ENCODE results near the gene CD164L2. TPM values are rescaled to one million over a fixed set of nuclear protein-coding genes. Genes with fewer than 3 reads are reported as not detected.

Gene CD164L2
- total RNA-seq, 4 donors from 2014 or later: not detected

DNA sequence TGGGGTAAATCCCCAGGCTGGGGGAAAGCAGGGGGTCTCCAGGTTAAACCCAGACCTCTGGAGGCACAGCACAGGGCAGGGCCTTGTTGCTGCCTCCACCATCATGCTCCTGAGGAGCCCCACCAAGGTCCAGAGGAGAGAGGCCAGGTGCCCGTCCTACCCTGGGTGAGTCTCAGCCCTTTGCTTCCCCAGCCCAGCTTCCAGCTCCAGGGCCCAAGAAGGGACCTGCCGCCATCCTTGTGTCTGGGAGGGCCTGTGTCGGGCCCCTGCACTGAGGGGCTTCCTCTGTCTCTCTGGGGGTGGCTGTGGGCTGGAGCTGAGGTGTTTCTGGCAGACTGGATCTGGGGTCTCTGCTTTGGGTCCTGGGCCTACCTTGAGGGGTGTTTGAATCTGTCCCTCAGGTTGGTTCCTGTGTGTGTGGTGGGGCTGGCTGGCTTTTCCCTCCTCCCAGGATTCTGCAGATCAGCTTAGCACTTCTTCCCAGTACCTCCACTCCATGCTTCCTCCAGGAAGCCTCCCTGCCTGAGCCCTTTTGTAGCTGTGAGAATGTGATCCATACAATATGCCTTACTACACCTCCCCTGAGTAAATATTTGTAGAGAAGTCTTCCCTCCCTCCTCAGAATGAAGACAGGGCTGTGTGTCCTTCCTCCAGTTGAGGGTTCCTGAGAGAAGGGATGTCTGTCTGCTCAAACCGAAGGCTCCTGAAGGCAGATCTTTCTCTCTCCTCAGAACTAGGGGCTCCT lies 15.4 kb upstream of the CD164L2 start:
- DNase-seq (ENCODE audit: extremely low spot score): no peak
- Histone ChIP-seq H3K9me3 (no peaks in the 10 kb centered on the region), H3K27ac (replicated peaks in 1 of 4) (no peak overlapping the region), H3K27me3 (no peaks in the 10 kb centered on the region), H3K4me1 (peaks cover 59 to 71% (median 64%) of the 10 kb centered on the region in 4 donors), H3K36me3 (no peaks in the 10 kb centered on the region), H3K4me3 (no peak overlapping the region)
- TF ChIP-seq POLR2A (IDR thresholded peaks at IDR 0.05; ENCODE audit: low read depth) (no peak), POLR2AphosphoS5 (IDR thresholded peaks at IDR 0.05) (peak in 1 of 2 donors; percentile 7), EP300 (IDR thresholded peaks at IDR 0.05) (no peak)
- intact Hi-C loops (cut with DNase I): no loop called here
- whole genome bisulfite sequencing: 38% methylated on average over 1 of the region's 4 CpGs

DNA sequence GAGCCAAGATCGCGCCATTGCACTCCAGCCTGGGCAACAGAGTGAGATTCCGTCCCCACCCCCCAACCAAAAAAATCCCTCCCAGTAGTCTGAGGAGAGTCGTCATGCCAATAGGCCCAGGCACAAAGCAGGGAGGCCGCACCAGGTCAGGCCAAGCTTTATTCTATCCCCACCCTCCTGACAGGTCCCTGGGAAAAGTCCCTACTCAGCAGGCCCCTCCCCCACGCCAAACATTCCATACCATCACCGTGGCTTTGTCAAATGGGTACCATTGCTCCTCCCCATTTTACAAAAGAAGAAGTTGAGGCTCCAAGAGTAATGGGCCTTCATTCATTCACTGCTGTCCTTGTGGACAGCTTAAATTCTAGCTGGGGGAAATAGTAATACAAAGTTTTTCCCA lies 14.6 kb upstream of the CD164L2 start:
- Histone ChIP-seq H3K9me3 (no peaks in the 10 kb centered on the region), H3K27me3 (no peaks in the 10 kb centered on the region), H3K4me3 (no peak overlapping the region), H3K4me1 (peaks cover 51 to 68% (median 59%) of the 10 kb centered on the region in 4 donors), H3K27ac (replicated peaks in 1 of 4) (no peak overlapping the region), H3K36me3 (no peaks in the 10 kb centered on the region)
- intact Hi-C loops (cut with DNase I): no loop called here
- 77% methylated on average over 7 of the region's 7 CpGs for WGBS
- TF ChIP-seq POLR2A (IDR thresholded peaks at IDR 0.05; ENCODE audit: low read depth) (no peak), EP300 (IDR thresholded peaks at IDR 0.05) (no peak), POLR2AphosphoS5 (IDR thresholded peaks at IDR 0.05) (no peak)
- TF ChIP-seq, protein P1, sequence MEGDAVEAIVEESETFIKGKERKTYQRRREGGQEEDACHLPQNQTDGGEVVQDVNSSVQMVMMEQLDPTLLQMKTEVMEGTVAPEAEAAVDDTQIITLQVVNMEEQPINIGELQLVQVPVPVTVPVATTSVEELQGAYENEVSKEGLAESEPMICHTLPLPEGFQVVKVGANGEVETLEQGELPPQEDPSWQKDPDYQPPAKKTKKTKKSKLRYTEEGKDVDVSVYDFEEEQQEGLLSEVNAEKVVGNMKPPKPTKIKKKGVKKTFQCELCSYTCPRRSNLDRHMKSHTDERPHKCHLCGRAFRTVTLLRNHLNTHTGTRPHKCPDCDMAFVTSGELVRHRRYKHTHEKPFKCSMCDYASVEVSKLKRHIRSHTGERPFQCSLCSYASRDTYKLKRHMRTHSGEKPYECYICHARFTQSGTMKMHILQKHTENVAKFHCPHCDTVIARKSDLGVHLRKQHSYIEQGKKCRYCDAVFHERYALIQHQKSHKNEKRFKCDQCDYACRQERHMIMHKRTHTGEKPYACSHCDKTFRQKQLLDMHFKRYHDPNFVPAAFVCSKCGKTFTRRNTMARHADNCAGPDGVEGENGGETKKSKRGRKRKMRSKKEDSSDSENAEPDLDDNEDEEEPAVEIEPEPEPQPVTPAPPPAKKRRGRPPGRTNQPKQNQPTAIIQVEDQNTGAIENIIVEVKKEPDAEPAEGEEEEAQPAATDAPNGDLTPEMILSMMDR (IDR thresholded peaks at IDR 0.05): no peak
- no peak for DNase-seq (ENCODE audit: extremely low spot score)

DNA sequence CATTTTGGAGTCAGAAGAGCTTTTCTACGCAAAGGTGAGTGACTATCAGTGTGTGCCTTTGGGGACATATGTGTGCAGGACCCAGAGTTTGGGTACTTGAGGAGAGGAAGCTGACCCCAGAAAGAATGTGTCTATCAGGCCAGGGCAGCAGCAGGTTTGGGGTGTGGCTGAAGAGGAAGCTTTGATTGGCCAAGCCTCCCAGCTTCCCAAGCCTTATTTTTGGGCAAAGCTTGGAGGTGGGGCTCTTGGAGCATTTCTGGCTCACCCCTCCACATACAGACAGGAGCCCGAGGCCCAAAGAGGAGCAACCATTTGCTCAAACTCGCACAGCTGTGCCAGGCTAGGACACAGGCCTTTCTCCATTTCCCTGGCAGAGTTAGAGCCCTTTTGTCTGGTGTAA lies 14.0 kb upstream of the CD164L2 start:
- Histone ChIP-seq H3K36me3 (no peaks in the 10 kb centered on the region), H3K4me1 (peaks cover 49 to 68% (median 59%) of the 10 kb centered on the region in 4 donors), H3K9me3 (no peaks in the 10 kb centered on the region), H3K27me3 (no peaks in the 10 kb centered on the region), H3K27ac (replicated peaks in 1 of 4) (no peak overlapping the region), H3K4me3 (no peak overlapping the region)
- intact Hi-C loops (cut with DNase I): no loop called here
- no peak for DNase-seq (ENCODE audit: extremely low spot score)
- no peak for TF ChIP-seq EP300 (IDR thresholded peaks at IDR 0.05)
- no peak for TF ChIP-seq POLR2A (IDR thresholded peaks at IDR 0.05; ENCODE audit: low read depth)
- no peak for TF ChIP-seq POLR2AphosphoS5 (IDR thresholded peaks at IDR 0.05)
- TF ChIP-seq, protein P1 (IDR thresholded peaks at IDR 0.05): no peak
- whole genome bisulfite sequencing: 85% methylated on average over 1 of the region's 3 CpGs

DNA sequence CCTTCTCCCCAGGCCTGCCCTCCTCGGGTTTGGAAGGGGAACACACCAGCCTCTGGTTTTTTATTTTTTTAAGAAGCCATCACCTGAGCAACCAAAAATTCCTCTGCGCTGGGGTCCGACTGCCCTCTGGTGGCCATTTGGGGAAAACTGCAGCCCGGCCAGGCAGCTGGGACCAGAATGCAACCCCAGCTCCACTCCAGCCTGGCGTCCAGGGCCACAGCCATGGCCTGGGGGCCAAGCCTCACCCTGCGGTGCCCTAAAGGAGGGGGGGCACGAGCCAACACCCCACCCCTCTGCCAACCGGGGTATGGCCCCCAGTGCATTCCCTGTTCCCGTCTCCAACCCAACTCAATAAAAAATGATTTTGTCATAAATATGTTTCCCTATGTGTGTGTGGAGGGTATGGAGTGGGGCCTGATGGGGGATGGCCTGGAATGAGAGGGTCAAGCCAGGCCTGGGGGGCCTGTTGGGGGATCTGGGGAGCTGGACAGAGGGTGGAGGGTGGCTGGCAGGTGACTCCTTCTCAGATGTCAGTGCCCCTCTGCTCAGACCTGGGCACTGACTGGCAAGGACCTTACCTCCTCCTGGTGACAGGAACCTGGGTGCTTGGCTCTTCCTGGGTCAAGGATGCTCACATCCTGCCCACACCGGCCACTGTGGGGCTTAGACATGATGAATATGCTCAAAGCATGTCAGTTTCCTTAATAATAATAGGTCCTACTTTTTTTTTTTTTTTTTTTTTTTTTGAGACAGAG lies 12.5 kb upstream of the CD164L2 start:
- intact Hi-C loops (cut with DNase I): loop anchor here (1.0 kb wide), 1 partner anchor 94 kb away; no protein-coding TSS in a partner anchor
- Histone ChIP-seq H3K9me3 (no peaks in the 10 kb centered on the region), H3K4me1 (peaks cover 49 to 68% (median 58%) of the 10 kb centered on the region in 4 donors), H3K4me3 (no peak overlapping the region), H3K27ac (replicated peaks in 1 of 4) (no peak overlapping the region), H3K27me3 (no peaks in the 10 kb centered on the region), H3K36me3 (no peaks in the 10 kb centered on the region)
- WGBS: 7% methylated on average over 10 of the region's 10 CpGs
- TF ChIP-seq, protein P1 (IDR thresholded peaks at IDR 0.05): peak; percentile 96 to 98 (median 97)
- TF ChIP-seq POLR2AphosphoS5 (IDR thresholded peaks at IDR 0.05) (peak in 1 of 2 donors; percentile 11), EP300 (IDR thresholded peaks at IDR 0.05) (no peak)
- DNase-seq (ENCODE audit: extremely low spot score): no peak

DNA sequence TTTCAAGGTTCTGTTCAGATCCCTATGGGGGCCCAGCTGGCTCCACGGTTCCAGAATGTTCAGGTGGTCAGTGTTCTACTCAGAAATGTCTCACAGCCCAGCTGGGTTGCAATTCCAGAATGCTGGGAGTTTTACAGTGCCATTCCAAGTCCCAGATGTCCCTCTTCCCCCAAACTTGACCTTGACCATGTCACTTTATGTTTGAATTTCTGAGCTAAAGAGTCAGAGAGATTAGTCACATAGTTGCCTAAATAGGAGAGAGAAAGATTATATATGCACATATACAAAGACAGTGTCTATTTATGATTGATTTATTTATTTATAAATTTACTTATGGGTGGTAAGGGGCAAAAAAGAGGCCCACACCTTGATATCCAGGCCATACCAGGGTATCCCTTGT lies 11.8 kb upstream of the CD164L2 start:
- Histone ChIP-seq H3K36me3 (no peaks in the 10 kb centered on the region), H3K9me3 (no peaks in the 10 kb centered on the region), H3K27me3 (no peaks in the 10 kb centered on the region), H3K4me1 (peaks cover 45 to 63% (median 51%) of the 10 kb centered on the region in 4 donors), H3K27ac (replicated peaks in 1 of 4) (no peak overlapping the region), H3K4me3 (no peak overlapping the region)
- intact Hi-C loops (cut with DNase I): loop anchor here (1.0 to 5.0 kb wide), 2 partner anchors 94 to 267 kb away; no protein-coding TSS in a partner anchor
- no peak for DNase-seq (ENCODE audit: extremely low spot score)
- TF ChIP-seq POLR2A (IDR thresholded peaks at IDR 0.05; ENCODE audit: low read depth) (no peak), EP300 (IDR thresholded peaks at IDR 0.05) (no peak), POLR2AphosphoS5 (IDR thresholded peaks at IDR 0.05) (no peak)
- TF ChIP-seq, protein P1 (IDR thresholded peaks at IDR 0.05): no peak
- WGBS: no CpG with 5 or more reads among the region's 1 CpG
